SK-N-SH (cell line): ENCODE results near the gene PLCB1.

Experiments used
- EZH2phosphoT487 ChIP-seq: fragments of 200-600 bp; sonication (generic); IDR thresholded peaks from 2 replicates; pipeline ENCODE4 v1.6.1; 2017; ENCODE audit warnings: low read depth, mixed run types, mild to moderate bottlenecking, antibody characterized with exemption, moderate library complexity, borderline replicate concordance
- POLR2AphosphoS5 ChIP-seq: IDR thresholded peaks from 2 replicates; pipeline ENCODE4 v1.6.1; 2012; ENCODE audit warnings: low read depth, low read length
- RAD21 ChIP-seq: IDR thresholded peaks from 2 replicates; pipeline ENCODE4 v1.6.1; 2012; ENCODE audit warnings: mild to moderate bottlenecking, low read length
- RFX5 ChIP-seq: IDR thresholded peaks from 2 replicates; pipeline ENCODE4 v1.6.1; 2012; ENCODE audit warnings: mild to moderate bottlenecking, improper control_type of control experiment, low read length

DNA sequence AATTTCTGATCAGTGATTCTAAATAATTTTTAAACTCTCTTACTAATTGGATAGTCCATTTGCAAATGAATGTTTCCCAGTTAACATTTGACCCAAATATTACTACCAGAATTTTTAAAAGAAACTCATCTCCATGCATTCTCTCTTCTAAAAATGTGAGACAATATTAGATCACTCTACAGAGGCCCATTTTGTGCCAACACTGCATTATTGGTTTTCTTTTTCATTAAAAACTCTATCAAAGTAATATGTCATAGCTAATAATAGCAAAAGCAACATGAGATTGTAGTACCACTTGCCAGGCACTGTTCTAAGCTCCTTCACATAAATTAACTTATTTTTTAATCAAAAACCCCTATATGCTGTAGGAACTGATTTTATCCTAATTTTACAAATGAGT lies 591.2 kb downstream of the PLCB1 start:
- TF ChIP-seq RFX5 = no peak
- no peak for TF ChIP-seq RAD21
- no peak for TF ChIP-seq EZH2phosphoT487
- TF ChIP-seq POLR2AphosphoS5 = no peak
